Type B pancreatic cell (in vitro differentiated cells): ENCODE data around the gene PRIM1. TPM values are rescaled to one million over a fixed set of nuclear protein-coding genes. Genes with fewer than 3 reads are reported as not detected.
"Not testable (repeated sequence)": the region's sequence is repeated elsewhere in the genome, so short reads cannot be mapped to it uniquely, and the experiment has no call there.

Source experiments
- DNase-seq: peaks from one replicate; pipeline ENCODE4 v3.0.0; 2021; ENCODE audit warnings: mixed read lengths; ENCODE audit not compliant: unreplicated experiment; ENCODE audit errors: extremely low spot score
- H3K27ac Mint-ChIP-seq: 2 replicates; pipeline ENCODE4 v1.8.0; 2021; ENCODE audit warnings: mild to moderate bottlenecking, mixed read lengths
- H3K27me3 Mint-ChIP-seq: 2 replicates; pipeline ENCODE4 v1.8.0; 2021; ENCODE audit warnings: mixed read lengths
- H3K36me3 Mint-ChIP-seq: 2 replicates; pipeline ENCODE4 v1.8.0; 2021; ENCODE audit warnings: mixed read lengths
- H3K4me1 Mint-ChIP-seq: one replicate; pipeline ENCODE4 v1.8.0; 2021; ENCODE audit warnings: mixed read lengths; ENCODE audit not compliant: unreplicated experiment
- H3K4me3 Mint-ChIP-seq: 2 replicates; pipeline ENCODE4 v1.8.0; 2021; ENCODE audit warnings: mild to moderate bottlenecking, mixed read lengths
- H3K9me3 Mint-ChIP-seq: 2 replicates; pipeline ENCODE4 v1.8.0; 2021; ENCODE audit warnings: mixed read lengths
- total RNA-seq: library from RNA; stranded (reverse); gene quantifications from 2 replicates; pipeline ENCODE4 v1.2.1, GENCODE V29; 2021; ENCODE audit warnings: low replicate concordance
- TF ChIP-seq, protein P1 (sequence below): fragments of 200-600 bp; sonication (generic); conservative IDR thresholded peaks from 2 replicates; pipeline ENCODE4 v1.5.0; 2021; ENCODE audit warnings: antibody characterized with exemption, mild to moderate bottlenecking

The PRIM1 gene
- total RNA-seq, 1 donor from 2014 or later: 27.0 TPM

DNA sequence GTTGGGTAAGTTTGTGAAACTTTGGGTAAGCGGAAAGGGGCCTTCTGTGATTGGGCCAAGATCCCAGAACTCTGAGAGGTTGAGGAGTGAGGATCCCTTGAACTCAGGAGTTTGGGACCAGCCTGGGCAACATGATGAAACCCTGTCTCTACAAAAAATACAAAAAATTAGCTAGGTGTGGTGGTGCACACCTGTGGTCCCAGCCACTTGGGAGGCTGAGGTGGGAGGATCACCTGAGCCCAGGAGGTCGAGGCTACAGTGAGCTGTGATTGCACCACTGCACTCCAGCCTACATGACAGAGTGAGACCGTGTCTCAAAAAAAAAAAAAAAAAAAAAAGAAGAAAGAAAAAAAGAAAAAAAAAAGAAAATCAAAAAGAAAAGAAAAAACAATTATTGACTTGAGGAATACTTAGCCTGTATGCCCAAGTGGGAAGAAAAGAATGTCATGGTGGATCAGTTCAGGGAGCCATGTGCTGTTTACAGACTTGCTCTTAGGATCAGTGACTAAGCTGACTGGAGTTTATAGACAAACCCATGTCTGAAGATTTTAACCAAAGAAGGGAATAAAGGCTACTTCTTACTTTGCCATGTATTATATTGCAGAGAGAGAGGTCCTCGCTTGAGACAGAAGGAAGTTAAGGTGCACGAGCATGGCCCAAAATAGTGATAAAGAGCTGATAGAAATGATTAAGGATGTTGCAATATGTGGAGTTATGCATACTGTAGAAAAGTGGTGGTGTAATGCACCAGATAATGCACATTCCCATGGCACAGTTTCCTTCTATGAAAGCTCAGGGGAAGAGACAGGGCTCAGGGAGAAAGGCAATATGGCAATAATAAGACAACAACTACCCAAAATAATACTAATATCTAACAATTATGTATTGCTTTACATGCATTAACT, 11.9 kb upstream of the PRIM1 start:
- Mint-ChIP-seq H3K27ac (no peak overlapping the region), H3K27me3 (no peaks in the 10 kb centered on the region), H3K4me3 (no peak overlapping the region), H3K36me3 (no peaks in the 10 kb centered on the region), H3K9me3 (peaks cover under 1% of the 10 kb centered on the region), H3K4me1 (peaks cover 12% of the 10 kb centered on the region)
- DNase-seq: no peak
- TF ChIP-seq, protein P1, sequence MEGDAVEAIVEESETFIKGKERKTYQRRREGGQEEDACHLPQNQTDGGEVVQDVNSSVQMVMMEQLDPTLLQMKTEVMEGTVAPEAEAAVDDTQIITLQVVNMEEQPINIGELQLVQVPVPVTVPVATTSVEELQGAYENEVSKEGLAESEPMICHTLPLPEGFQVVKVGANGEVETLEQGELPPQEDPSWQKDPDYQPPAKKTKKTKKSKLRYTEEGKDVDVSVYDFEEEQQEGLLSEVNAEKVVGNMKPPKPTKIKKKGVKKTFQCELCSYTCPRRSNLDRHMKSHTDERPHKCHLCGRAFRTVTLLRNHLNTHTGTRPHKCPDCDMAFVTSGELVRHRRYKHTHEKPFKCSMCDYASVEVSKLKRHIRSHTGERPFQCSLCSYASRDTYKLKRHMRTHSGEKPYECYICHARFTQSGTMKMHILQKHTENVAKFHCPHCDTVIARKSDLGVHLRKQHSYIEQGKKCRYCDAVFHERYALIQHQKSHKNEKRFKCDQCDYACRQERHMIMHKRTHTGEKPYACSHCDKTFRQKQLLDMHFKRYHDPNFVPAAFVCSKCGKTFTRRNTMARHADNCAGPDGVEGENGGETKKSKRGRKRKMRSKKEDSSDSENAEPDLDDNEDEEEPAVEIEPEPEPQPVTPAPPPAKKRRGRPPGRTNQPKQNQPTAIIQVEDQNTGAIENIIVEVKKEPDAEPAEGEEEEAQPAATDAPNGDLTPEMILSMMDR: no peak

DNA sequence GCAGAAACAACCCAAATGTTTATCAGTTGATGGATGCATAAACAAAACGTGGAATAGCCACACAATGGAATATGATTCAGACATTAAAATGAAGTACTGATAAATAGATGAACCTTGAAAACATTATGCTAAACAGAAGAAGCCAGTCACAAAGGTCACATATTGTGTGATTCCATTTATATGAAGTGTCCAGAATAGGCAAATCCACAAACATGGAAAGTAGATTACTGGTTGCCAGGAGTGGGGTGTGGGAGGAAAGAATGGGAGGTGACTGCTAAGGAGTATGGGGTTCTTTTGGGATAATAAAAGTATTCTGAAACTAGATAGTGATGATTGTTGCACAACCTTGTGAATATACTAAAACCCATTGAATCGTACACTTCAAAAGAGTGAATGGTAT, 9.7 kb upstream of the PRIM1 start:
- Mint-ChIP-seq H3K4me1 (peaks cover 12% of the 10 kb centered on the region), H3K4me3 (no peak overlapping the region), H3K36me3 (peaks cover 4% of the 10 kb centered on the region), H3K27me3 (no peaks in the 10 kb centered on the region), H3K9me3 (peaks cover 10% of the 10 kb centered on the region), H3K27ac (no peak overlapping the region)
- TF ChIP-seq, protein P1: no peak
- no peak for DNase-seq

DNA sequence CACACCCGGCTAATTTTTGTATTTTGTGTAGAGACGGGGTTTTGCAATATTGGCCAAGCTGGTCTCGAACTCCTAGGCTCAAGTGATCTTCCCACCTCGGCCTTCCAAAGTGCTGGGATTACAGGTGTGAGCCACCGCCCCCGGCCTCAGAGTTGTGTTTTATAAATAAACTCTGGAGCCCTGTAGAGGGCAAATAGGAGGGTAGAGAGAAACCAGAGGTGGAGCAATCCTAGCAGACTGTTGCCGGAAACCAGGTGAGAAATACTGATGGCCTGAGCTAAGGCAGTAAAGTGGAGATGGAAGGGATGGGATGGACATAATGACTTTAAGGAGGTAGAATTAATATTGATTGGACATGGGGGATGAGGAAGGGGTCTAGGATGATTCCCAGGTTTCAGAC, 8.3 kb upstream of the PRIM1 start:
- Mint-ChIP-seq H3K9me3 (peaks cover 10% of the 10 kb centered on the region), H3K27ac (no peak overlapping the region), H3K27me3 (no peaks in the 10 kb centered on the region), H3K36me3 (peaks cover 4% of the 10 kb centered on the region), H3K4me3 (no peak overlapping the region), H3K4me1 (peaks cover 5% of the 10 kb centered on the region)
- no peak for DNase-seq
- TF ChIP-seq, protein P1: no peak

DNA sequence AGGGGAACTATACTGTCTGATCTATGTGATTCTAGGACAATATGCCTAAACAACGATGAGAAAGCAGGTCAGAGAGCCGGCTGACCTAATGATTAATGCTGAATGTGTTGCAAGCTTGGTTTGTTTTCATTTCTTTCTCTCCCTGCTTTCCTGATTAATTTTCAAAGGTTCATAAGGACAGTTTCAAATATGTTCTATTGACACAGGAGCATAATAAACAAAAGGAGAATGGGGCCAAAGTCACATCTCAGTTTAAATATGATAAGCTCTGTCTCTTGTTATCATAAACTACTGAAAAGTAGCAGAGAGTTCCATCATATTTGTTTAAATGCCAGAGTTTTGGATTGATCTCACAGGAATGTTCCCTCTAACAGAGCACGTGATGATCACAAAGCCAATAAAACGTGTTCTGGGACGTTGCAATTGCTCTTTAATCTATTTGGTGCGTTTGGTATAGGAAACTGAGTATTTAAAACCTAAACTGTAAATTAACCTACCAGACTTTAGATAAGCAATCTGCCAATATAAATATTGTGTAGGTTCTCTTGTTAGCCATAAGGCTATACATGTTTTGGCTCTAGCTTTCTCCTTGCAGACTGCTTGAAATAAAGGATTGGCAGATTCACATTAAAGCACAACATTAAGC, 7.3 kb upstream of the PRIM1 start:
- no peak overlapping the region for H3K4me3 Mint-ChIP-seq
- H3K4me1 Mint-ChIP-seq: peaks cover 5% of the 10 kb centered on the region
- TF ChIP-seq, protein P1: no peak
- H3K27ac Mint-ChIP-seq: no peak overlapping the region
- DNase-seq: no peak
- peaks cover 10% of the 10 kb centered on the region for H3K9me3 Mint-ChIP-seq
- no peaks in the 10 kb centered on the region for H3K27me3 Mint-ChIP-seq
- peaks cover 4% of the 10 kb centered on the region for H3K36me3 Mint-ChIP-seq

DNA sequence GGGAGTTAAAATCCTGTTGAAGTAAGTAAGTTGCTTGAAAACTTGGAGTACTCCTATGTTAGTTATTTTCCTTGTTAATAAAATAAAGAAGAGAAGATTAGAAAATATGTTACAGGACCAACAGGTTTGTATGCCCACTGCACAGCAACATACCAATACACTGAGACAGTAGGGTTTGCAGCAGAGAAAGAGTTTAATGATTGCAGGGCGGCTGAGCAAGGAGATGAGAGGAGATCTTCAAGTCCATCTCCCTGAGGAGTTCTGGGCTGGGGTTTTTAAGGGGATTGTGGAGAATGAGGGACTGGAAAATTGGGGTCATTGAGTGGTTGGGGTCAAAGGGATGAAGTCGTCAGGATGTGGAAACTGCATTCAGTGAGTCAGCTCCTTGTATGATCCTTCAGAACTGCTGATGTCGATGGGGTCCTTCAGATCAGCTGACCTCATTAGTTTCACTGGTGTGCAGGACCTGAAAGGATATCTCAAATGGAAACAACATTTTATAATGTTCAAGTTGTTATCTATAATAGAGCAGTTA, 6.7 kb upstream of the PRIM1 start:
- TF ChIP-seq, protein P1: no peak
- DNase-seq: no peak
- Mint-ChIP-seq H3K9me3 (peaks cover 10% of the 10 kb centered on the region), H3K27me3 (no peaks in the 10 kb centered on the region), H3K4me1 (peaks cover 5% of the 10 kb centered on the region), H3K4me3 (no peak overlapping the region), H3K27ac (no peak overlapping the region), H3K36me3 (peaks cover 4% of the 10 kb centered on the region)

DNA sequence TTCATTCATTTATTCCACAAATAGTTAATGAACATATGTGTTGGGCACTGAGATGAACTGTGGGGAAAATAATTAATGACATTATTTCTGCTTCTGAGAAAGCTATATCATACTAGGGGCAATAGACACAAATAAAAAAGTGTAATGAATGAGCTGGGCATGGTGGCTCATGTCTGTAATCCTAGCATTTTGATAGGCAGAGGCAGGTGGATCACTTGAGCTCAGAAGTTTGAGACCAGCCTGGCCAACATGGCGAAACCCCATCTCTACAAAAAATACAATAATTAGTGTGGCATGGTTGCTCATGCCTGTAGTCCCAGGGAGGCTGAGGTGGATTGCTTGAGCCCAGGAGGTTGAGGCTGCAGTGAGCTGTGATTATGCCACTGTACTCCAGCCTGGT, 5.8 kb upstream of the PRIM1 start:
- not testable (repeated sequence) for H3K4me1 Mint-ChIP-seq, H3K4me3 Mint-ChIP-seq, H3K9me3 Mint-ChIP-seq, H3K27ac Mint-ChIP-seq, DNase-seq, H3K27me3 Mint-ChIP-seq, H3K36me3 Mint-ChIP-seq
